CD4-positive, CD25-positive, alpha-beta regulatory T cell (primary cell): ENCODE measurements around the gene MRPL14. TPM values are rescaled to one million over a fixed set of nuclear protein-coding genes. Genes with fewer than 3 reads are reported as not detected.

Experiments
- ATAC-seq, 2 donors: fragments of 150-1000 bp; cut with Tn5 transposase; one replicate each; pipeline ENCODE4 v1.10.0; 2021; ENCODE audit warnings: low read depth in 2 of 2, moderate number of reproducible peaks in 2 of 2, moderate library complexity in 1 of 2
- DNase-seq, 3 donors: peaks; one replicate each; pipeline versions ENCODE4 v3.0.0 to v3.0.0-alpha.2; 2012 to 2022; ENCODE audit warnings: mixed read lengths in 1 of 3
- H3K27ac ChIP-seq: one replicate; pipeline ENCODE4 v1.7.0; 2013; ENCODE audit warnings: mild to moderate bottlenecking, low read length; ENCODE audit not compliant: insufficient read depth, poor library complexity, severe bottlenecking
- H3K27me3 ChIP-seq: one replicate; pipeline ENCODE4 v1.7.0; 2013; ENCODE audit warnings: low read length; ENCODE audit not compliant: control insufficient read depth, insufficient read depth
- H3K36me3 ChIP-seq: one replicate; pipeline ENCODE4 v1.7.0; 2013; ENCODE audit warnings: mild to moderate bottlenecking, low read length, moderate library complexity; ENCODE audit not compliant: control insufficient read depth, insufficient read depth
- H3K4me1 ChIP-seq: 2 replicates; pipeline ENCODE4 v1.7.0; 2013; ENCODE audit warnings: mild to moderate bottlenecking, low read length; ENCODE audit not compliant: insufficient read depth, control insufficient read depth, poor library complexity, severe bottlenecking
- H3K4me3 ChIP-seq: one replicate; pipeline ENCODE4 v1.7.0; 2013; ENCODE audit warnings: low read depth, mild to moderate bottlenecking, low read length, moderate library complexity
- H3K9me3 ChIP-seq, 2 experiments: 1 replicate in 1 of 2; 2 replicates in 1 of 2; pipeline ENCODE4 v1.7.0; 2013; ENCODE audit warnings: low read length in 2 of 2, mild to moderate bottlenecking in 1 of 2, moderate library complexity in 1 of 2; ENCODE audit not compliant: control insufficient read depth in 2 of 2
- H3K27ac Mint-ChIP-seq, 3 donors: one replicate each; pipeline ENCODE4 v1.8.0; 2020 to 2022; ENCODE audit warnings: mild to moderate bottlenecking in 3 of 3, mixed read lengths in 3 of 3, moderate library complexity in 2 of 3
- H3K27me3 Mint-ChIP-seq: one replicate; pipeline ENCODE4 v1.8.0; 2022; ENCODE audit warnings: mild to moderate bottlenecking, mixed read lengths
- H3K36me3 Mint-ChIP-seq: one replicate; pipeline ENCODE4 v1.8.0; 2020; ENCODE audit warnings: mixed read lengths
- H3K4me1 Mint-ChIP-seq, 4 donors: one replicate each; pipeline ENCODE4 v1.8.0; 2020 to 2022; ENCODE audit warnings: mixed read lengths in 4 of 4, mild to moderate bottlenecking in 1 of 4
- H3K4me3 Mint-ChIP-seq, 4 donors: one replicate each; pipeline ENCODE4 v1.8.0; 2020 to 2022; ENCODE audit warnings: mild to moderate bottlenecking in 4 of 4, mixed read lengths in 4 of 4, moderate library complexity in 3 of 4
- H3K9me3 Mint-ChIP-seq, 7 donors: one replicate each; pipeline ENCODE4 v1.8.0; 2020 to 2022; ENCODE audit warnings: mixed read lengths in 7 of 7, mild to moderate bottlenecking in 3 of 7, moderate library complexity in 2 of 7
- polyA plus RNA-seq, 4 donors: library from polyadenylated mRNA; unstranded; fragments of 300-500 nt; fragmentation: Illumina TruSeq; gene quantifications; one replicate each; pipeline ENCODE4 v1.2.3, GENCODE V29; 2021
- total RNA-seq: library from RNA; stranded (reverse); gene quantifications from one replicate; pipeline ENCODE4 v1.2.3, GENCODE V29; 2022

MRPL14 gene
- total and polyA plus RNA-seq, 5 donors from 2014 or later, result 11.8 to 101 (median 82.9) TPM

DNA sequence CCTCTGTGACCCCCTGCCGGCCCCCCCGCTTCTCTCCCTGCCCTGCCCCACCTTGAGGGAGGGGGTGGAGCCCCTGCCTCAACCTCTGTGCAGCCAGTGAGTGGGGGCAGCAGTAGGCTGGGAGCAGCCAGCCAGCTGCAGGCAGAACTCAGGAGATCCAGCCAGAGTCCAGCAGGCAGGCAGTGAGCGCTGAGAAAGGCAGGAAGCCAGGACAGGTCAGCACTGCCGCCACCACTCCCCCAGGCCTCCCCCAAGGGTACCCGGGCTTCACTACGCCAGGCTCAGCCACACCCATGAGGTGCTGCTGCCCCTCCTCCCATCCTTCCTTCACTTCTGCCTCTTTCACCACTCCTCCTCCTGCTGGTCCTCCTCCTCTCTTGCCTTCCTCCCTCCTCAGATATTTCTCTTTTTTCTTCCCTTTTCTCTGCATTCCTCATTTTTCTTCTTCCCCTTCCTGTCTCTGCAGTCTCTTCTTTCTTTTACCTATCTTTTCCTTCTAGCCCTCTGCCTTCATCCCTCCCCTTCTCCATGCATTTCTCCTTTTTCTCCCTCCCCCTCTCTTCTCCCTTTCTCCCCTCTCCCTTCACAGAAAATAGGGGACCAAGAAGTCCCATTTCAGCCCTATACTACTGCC lies 11.6 kb upstream of the MRPL14 start:
- no peak for ATAC-seq
- Histone ChIP-seq H3K4me3 (no peak overlapping the region), H3K27ac (no peak overlapping the region), H3K9me3 (no peaks in the 10 kb centered on the region), H3K36me3 (peaks cover 18% of the 10 kb centered on the region), H3K27me3 (no peaks in the 10 kb centered on the region), H3K4me1 (no peaks in the 10 kb centered on the region)
- no peak for DNase-seq
- H3K27me3 Mint-ChIP-seq, result peaks cover 4% of the 10 kb centered on the region
- no peak overlapping the region for H3K4me3 Mint-ChIP-seq
- H3K4me1 Mint-ChIP-seq, result peaks cover 0 to 6% (median 3%) of the 10 kb centered on the region in 4 donors
- no peak overlapping the region for H3K27ac Mint-ChIP-seq
- H3K9me3 Mint-ChIP-seq, result peaks cover 0 to 3% (median 0%) of the 10 kb centered on the region in 7 donors
- H3K36me3 Mint-ChIP-seq, result peaks cover 35% of the 10 kb centered on the region

- H3K27ac ChIP-seq, result no peak overlapping the region
- peaks cover 12% of the 10 kb centered on the region for H3K36me3 ChIP-seq
- H3K4me3 ChIP-seq, result no peak overlapping the region
- Mint-ChIP-seq H3K27ac (no peak overlapping the region), H3K4me3 (no peak overlapping the region), H3K4me1 (peaks cover 0 to 26% (median 9%) of the 10 kb centered on the region in 4 donors), H3K36me3 (peaks cover 27% of the 10 kb centered on the region), H3K9me3 (peaks cover 0 to 3% (median 0%) of the 10 kb centered on the region in 7 donors), H3K27me3 (peaks cover 4% of the 10 kb centered on the region)
- DNase-seq (no peak), ATAC-seq (no peak)
- no peaks in the 10 kb centered on the region for H3K27me3 ChIP-seq
- H3K4me1 ChIP-seq, result no peaks in the 10 kb centered on the region
- H3K9me3 ChIP-seq, result no peaks in the 10 kb centered on the region
These were observed 8.6 kb upstream of the MRPL14 start for GRCh38 chr6:44135875-44136274.

DNA sequence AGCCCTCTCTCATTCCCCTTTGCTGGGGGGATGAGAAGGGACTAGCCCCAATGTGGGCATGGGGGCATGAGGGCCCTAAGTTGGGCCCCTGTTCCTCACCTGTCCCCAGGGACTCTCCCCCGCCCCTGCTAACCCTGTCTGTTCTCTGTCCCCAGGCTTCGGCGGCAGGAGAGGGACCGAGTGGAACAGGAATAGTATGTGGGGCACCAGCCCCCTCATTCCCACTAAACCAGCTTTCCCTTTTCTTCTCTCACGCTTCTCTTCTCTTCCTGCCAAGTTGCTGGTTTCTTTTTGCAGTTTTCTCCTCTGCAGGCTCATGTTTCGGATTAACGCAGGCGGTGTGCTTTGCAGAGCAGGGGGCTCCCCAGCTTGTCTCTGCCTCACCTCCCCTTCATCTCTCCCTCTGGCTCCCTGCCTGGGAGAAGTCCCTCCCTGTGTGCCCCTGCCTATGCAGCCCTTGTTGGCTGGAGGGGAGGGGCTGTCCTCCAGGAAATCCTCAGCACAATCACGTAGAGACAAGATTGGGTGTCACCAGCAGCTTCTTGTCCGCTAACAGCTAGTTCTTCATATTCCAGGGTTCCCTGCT lies 8.0 kb upstream of the MRPL14 start:
- Histone ChIP-seq H3K36me3 (peaks cover 8% of the 10 kb centered on the region), H3K4me3 (no peak overlapping the region), H3K4me1 (no peaks in the 10 kb centered on the region), H3K27ac (no peak overlapping the region), H3K9me3 (no peaks in the 10 kb centered on the region), H3K27me3 (no peaks in the 10 kb centered on the region)
- DNase-seq (no peak), ATAC-seq (no peak)
- Mint-ChIP-seq H3K9me3 (peaks cover 0 to 2% (median 0%) of the 10 kb centered on the region in 7 donors), H3K4me1 (peaks cover 0 to 26% (median 9%) of the 10 kb centered on the region in 4 donors), H3K36me3 (peaks cover 21% of the 10 kb centered on the region), H3K27ac (peak overlapping the region in 1 of 3 donors; percentile 14), H3K27me3 (peaks cover 4% of the 10 kb centered on the region), H3K4me3 (no peak overlapping the region)

DNA sequence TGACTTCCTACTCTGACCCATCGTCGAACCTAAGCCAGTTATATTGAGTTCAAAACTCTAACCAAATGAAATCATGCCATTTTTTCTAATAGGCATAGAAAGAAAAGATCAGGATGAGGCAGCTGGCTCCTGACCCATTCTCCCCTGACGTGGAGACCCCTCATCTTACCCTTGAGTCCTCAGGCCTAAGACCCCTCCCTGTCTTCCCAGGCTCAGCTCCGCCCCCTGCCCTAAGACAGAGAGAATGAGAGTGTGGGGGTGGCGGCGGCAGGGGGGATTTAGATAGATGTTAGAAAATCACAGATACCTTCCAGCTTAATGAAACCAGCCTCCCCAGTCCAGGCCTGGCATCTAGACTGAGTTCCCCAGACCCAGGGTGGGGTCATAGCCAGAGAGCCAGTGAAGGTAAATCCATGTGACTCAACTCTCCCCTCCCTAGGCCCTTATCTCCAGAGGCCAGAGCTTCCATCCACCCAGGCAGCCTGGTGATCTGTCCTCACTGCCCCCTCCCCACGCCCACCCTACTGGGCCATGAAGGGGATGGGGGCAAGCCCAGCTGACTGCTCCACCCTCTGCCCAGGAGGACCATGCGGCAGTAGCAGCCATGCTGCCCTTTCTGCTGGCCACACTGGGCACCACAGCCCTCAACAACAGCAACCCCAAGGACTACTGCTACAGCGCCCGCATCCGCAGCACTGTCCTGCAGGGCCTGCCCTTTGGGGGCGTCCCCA lies 6.9 kb upstream of the MRPL14 start:
- no peaks in the 10 kb centered on the region for H3K27me3 ChIP-seq
- peaks cover 14% of the 10 kb centered on the region for H3K36me3 Mint-ChIP-seq
- H3K27ac ChIP-seq, result no peak overlapping the region
- H3K27me3 Mint-ChIP-seq, result peaks cover 4% of the 10 kb centered on the region
- no peak for DNase-seq
- H3K9me3 ChIP-seq, result no peaks in the 10 kb centered on the region
- H3K4me3 Mint-ChIP-seq, result no peak overlapping the region
- H3K4me3 ChIP-seq, result no peak overlapping the region
- no peak overlapping the region for H3K27ac Mint-ChIP-seq
- H3K4me1 Mint-ChIP-seq, result peaks cover 0 to 31% (median 15%) of the 10 kb centered on the region in 4 donors
- ATAC-seq, result no peak
- peaks cover 0 to 2% (median 0%) of the 10 kb centered on the region in 7 donors for H3K9me3 Mint-ChIP-seq
- no peaks in the 10 kb centered on the region for H3K4me1 ChIP-seq
- no peaks in the 10 kb centered on the region for H3K36me3 ChIP-seq

DNA sequence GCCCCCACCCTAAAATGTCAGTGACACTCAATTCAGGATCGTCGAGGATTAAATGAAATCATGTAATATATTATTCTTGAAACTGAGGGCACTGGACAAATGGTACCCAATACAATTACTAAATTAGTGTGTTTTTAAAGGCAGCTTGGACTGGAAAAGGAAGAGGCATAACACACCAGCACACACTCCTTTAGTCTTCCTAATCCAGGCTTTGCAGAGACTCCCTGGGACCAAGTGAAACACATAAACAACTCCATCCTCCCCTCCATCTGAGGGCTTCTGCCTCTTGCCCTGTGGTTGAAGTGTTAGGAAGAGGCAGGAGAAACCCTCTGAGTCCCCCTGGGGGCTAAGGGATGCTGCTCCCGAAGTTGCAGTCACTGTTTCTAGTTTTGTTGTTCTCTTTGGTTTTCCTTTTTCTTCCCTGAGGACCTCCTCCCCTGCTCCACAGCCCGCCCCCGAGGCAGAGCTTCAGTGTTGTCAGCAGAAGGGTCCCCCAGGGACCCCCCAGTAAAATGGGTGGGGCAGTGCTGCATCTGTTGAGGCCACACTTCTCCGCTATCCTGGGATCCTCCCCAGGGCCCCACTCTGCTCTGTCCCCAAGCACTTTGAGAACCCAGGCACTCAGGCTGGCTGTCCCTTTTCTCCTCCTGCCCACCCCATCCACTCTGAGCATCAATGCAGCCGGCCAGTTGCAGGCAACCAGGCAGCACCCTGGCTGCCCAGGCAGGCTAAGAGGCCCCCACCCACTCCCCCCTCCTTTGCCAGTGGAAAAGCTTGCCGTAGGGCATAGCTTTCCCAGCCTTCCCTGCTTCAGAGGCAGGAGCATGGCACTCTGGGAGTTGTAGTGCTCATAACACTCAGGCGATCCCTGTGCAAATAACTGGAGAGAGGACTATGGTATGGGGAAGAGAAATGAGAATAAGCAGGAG lies 6.0 kb upstream of the MRPL14 start:
- Mint-ChIP-seq H3K4me1 (peaks cover 0 to 37% (median 15%) of the 10 kb centered on the region in 4 donors), H3K9me3 (peaks cover 0 to 2% (median 0%) of the 10 kb centered on the region in 7 donors), H3K36me3 (peaks cover 14% of the 10 kb centered on the region), H3K27me3 (peaks cover 4% of the 10 kb centered on the region), H3K4me3 (peak overlapping the region in 1 of 4 donors; percentile 73), H3K27ac (peak overlapping the region in 1 of 3 donors; percentile 8)
- ATAC-seq, result no peak
- DNase-seq, result no peak
- Histone ChIP-seq H3K4me1 (peaks cover 5% of the 10 kb centered on the region), H3K9me3 (no peaks in the 10 kb centered on the region), H3K36me3 (no peaks in the 10 kb centered on the region), H3K27ac (no peak overlapping the region), H3K27me3 (no peaks in the 10 kb centered on the region), H3K4me3 (no peak overlapping the region)

DNA sequence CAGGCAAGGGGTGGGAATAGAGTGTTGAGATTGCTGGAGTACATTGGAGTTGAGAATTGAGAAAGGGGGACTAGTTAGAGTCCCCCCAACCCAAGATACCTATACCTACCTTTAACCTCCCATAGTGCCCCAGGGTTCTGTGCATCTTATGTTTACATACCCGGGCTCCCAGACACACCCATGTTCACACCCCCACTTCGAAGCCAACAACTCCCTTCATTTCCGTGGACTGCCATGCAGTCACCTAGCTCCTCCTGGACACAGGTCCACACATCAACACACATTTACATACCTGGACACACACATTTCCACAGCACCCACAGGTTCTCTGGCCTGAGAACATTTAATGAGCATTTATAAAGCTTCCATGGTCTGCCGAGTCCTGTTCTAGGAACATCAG lies 5.2 kb upstream of the MRPL14 start:
- Mint-ChIP-seq H3K27me3 (peaks cover 4% of the 10 kb centered on the region), H3K4me1 (peaks cover 0 to 38% (median 15%) of the 10 kb centered on the region in 4 donors), H3K9me3 (peaks cover 0 to 2% (median 0%) of the 10 kb centered on the region in 7 donors), H3K4me3 (peak overlapping the region in 2 of 4 donors; percentile 40 to 73), H3K36me3 (peaks cover 14% of the 10 kb centered on the region), H3K27ac (peak overlapping the region in 2 of 3 donors; percentile 6 to 31)
- H3K27me3 ChIP-seq, result no peaks in the 10 kb centered on the region
- ATAC-seq (no peak), DNase-seq (no peak)
- H3K27ac ChIP-seq, result no peak overlapping the region
- no peaks in the 10 kb centered on the region for H3K36me3 ChIP-seq
- H3K9me3 ChIP-seq, result no peaks in the 10 kb centered on the region
- peaks cover 11% of the 10 kb centered on the region for H3K4me1 ChIP-seq
- H3K4me3 ChIP-seq, result no peak overlapping the region

DNA sequence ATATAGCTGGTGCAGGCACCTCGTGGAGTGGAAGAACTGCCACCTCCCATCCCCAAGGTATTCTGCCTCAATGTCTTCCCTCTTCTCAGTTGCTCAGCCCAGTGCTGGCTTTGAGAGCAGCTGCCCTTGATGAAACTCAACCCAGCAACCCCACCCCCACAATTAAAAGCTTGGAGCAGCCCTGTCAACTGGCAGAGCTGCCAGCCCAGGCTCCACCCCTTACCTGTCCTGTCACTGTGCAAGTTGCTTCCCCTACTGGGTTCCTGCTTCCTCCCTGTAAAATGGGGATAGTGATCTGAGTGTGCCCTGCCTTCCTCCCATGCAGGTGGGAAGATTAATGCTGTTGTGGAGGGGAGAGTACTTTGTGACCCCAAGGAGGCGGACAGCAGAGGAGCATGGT lies 4.6 kb upstream of the MRPL14 start:
- Mint-ChIP-seq H3K36me3 (peaks cover 14% of the 10 kb centered on the region), H3K4me1 (peaks cover 0 to 38% (median 15%) of the 10 kb centered on the region in 4 donors), H3K27ac (peak overlapping the region in 1 of 3 donors; percentile 31), H3K27me3 (peaks cover 4% of the 10 kb centered on the region), H3K4me3 (peak overlapping the region in 2 of 4 donors; percentile 40 to 73), H3K9me3 (peaks cover 0 to 2% (median 0%) of the 10 kb centered on the region in 7 donors)
- H3K27me3 ChIP-seq, result no peaks in the 10 kb centered on the region
- H3K4me3 ChIP-seq, result no peak overlapping the region
- H3K27ac ChIP-seq, result no peak overlapping the region
- no peak for ATAC-seq
- no peaks in the 10 kb centered on the region for H3K36me3 ChIP-seq
- DNase-seq, result no peak
- peaks cover 11% of the 10 kb centered on the region for H3K4me1 ChIP-seq
- no peaks in the 10 kb centered on the region for H3K9me3 ChIP-seq
